ENCODE results near the gene KRTAP13-3. TPM values are rescaled to one million over a fixed set of nuclear protein-coding genes. Genes with fewer than 3 reads are reported as not detected.

The KRTAP13-3 gene
- total and polyA plus RNA-seq, 2 of the 13 experiments (the other 11 are each of a cell fraction or from before 2014, with no cell fraction given), result not detected

DNA sequence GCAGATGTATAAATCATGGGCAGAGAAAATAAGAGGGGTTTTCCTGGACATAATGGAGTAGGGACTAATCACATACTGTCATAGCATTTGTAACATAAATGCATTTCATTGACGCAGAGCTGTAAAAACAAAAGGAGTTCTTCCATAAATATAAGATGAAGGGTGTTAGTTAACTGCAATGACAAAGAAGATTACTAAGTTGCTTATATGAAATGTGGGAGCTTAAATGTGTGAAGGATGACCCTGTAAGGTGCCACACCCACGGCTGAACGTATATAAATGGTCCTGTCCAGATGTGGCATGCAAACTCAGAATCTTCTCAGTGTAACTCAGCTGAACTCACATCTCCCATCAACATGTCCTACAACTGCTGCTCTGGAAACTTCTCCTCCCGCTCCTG is 30.0 kb downstream of the KRTAP13-3 start, which contains the start of gene KRTAP13-1:
Gene KRTAP13-1 (plus strand): TSS at position 301 of the 400 bp plus-strand sequence. CDS start 56 bp downstream, at position 357.
- Histone ChIP-seq H3K4me2 (ENCODE audit: low read depth, low read length) (no peak within 1 kb of the TSS), H3K27ac (ENCODE audit: extremely low read length, insufficient read depth, low read length) (no peak within 1 kb of the TSS), H3K9me3 (ENCODE audit: low read length) (peaks cover 69% of the 10 kb centered on the region), H3K27me3 (ENCODE audit: control insufficient read depth in 1 of 2, insufficient read depth in 2 of 2, low read length in 2 of 2) (no peaks in the 10 kb centered on the region), H3K9ac (ENCODE audit: insufficient read depth, low read depth, low read length) (no peak within 1 kb of the TSS), H3K36me3 (replicated peaks in 1 of 2; ENCODE audit: control insufficient read depth in 1 of 2, insufficient read depth in 2 of 2, low read length in 2 of 2) (no peaks in the 10 kb centered on the region), H3K79me2 (ENCODE audit: insufficient read depth, low read length) (no peaks in the 10 kb centered on the region), H3K4me3 (replicated peaks in 1 of 3; ENCODE audit: insufficient read depth in 1 of 3, low read depth in 2 of 3, low read length in 3 of 3) (no peak within 1 kb of the TSS), H3K4me1 (ENCODE audit: insufficient read depth, low read length) (no peaks in the 10 kb centered on the region), H4K20me1 (ENCODE audit: insufficient read depth, low read length) (no peaks in the 10 kb centered on the region), H2AFZ (ENCODE audit: low read length) (no peak within 1 kb of the TSS)
- TF ChIP-seq CENPT (CRISPR knock-in tag; IDR thresholded peaks at IDR 0.05; ENCODE audit: low read depth), result no peak
- TF ChIP-seq, protein P1, sequence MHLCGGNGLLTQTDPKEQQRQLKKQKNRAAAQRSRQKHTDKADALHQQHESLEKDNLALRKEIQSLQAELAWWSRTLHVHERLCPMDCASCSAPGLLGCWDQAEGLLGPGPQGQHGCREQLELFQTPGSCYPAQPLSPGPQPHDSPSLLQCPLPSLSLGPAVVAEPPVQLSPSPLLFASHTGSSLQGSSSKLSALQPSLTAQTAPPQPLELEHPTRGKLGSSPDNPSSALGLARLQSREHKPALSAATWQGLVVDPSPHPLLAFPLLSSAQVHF (CRISPR knock-in tag; IDR thresholded peaks at IDR 0.05), result no peak
- under 1% methylated on average over 4 of the region's 4 CpGs for WGBS (ENCODE audit: low lambda C conversion rate)
- ATAC-seq (no peak), FAIRE-seq (no peak), DNase-seq (ENCODE audit: low spot score) (no peak)
- intact Hi-C loops (cut with micrococcal nuclease; ENCODE audit: unreplicated experiment), result no loop called here
- CTCF ChIA-PET (ENCODE audit: low intra/inter-chr PET ratio, low total read pairs), result no interaction called here
- POLR2A ChIA-PET, result no interaction called here
- in situ Hi-C loops (cut with HindIII; ENCODE audit: extremely low pct_ligation_motif_present, low pct_unique_long_range_greater_than_20kb), result no loop called here
- no TSS peak for BruUV-seq (replicated peaks)

DNA sequence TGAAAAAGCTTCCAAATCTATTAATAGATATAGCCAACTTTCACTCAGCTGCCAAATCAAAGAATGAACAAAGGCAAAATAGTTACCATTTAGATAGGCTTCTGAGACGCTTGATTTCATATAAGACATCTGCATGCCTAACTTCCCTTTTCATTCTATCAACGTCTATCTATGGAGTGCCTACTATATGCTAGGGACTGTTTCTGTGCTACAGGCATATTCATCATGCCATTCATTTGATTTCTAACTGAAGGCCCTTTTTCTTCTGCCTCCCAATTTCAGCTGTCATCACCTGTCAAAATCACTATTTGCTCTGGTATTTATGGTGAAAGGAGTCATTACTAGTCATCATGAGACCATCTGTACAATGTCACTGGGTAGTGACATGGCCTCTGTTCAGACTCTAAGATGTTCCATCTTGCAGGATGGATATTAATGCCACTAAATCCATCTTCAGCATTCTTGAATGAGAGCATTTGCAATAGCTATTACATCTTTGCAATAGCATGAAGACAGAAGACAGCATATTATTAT is 34.2 kb downstream of the KRTAP13-3 start:
- FAIRE-seq, result no peak
- Histone ChIP-seq H3K4me1 (ENCODE audit: insufficient read depth, low read length) (no peaks in the 10 kb centered on the region), H2AFZ (ENCODE audit: low read length) (no peak overlapping the region), H3K9me3 (ENCODE audit: low read length) (peaks cover 88% of the 10 kb centered on the region), H3K4me3 (replicated peaks in 1 of 3; ENCODE audit: insufficient read depth in 1 of 3, low read depth in 2 of 3, low read length in 3 of 3) (no peak overlapping the region), H3K79me2 (ENCODE audit: insufficient read depth, low read length) (no peaks in the 10 kb centered on the region), H3K36me3 (replicated peaks in 1 of 2; ENCODE audit: control insufficient read depth in 1 of 2, insufficient read depth in 2 of 2, low read length in 2 of 2) (no peaks in the 10 kb centered on the region), H3K9ac (ENCODE audit: insufficient read depth, low read depth, low read length) (no peak overlapping the region), H3K27ac (ENCODE audit: extremely low read length, insufficient read depth, low read length) (no peak overlapping the region), H3K4me2 (ENCODE audit: low read depth, low read length) (no peak overlapping the region), H4K20me1 (ENCODE audit: insufficient read depth, low read length) (no peaks in the 10 kb centered on the region), H3K27me3 (ENCODE audit: control insufficient read depth in 1 of 2, insufficient read depth in 2 of 2, low read length in 2 of 2) (no peaks in the 10 kb centered on the region)
- WGBS (ENCODE audit: low lambda C conversion rate), result 0% methylated on average over 2 of the region's 2 CpGs
- intact Hi-C loops (cut with micrococcal nuclease; ENCODE audit: unreplicated experiment), result no loop called here
- POLR2A ChIA-PET, result no interaction called here
- no peak for ATAC-seq
- BruUV-seq (replicated peaks), result no TSS peak
- CTCF ChIA-PET (ENCODE audit: low intra/inter-chr PET ratio, low total read pairs), result no interaction called here
- no peak for DNase-seq (ENCODE audit: low spot score)
- in situ Hi-C loops (cut with HindIII; ENCODE audit: extremely low pct_ligation_motif_present, low pct_unique_long_range_greater_than_20kb), result no loop called here
- TF ChIP-seq, protein P2, sequence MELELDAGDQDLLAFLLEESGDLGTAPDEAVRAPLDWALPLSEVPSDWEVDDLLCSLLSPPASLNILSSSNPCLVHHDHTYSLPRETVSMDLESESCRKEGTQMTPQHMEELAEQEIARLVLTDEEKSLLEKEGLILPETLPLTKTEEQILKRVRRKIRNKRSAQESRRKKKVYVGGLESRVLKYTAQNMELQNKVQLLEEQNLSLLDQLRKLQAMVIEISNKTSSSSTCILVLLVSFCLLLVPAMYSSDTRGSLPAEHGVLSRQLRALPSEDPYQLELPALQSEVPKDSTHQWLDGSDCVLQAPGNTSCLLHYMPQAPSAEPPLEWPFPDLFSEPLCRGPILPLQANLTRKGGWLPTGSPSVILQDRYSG (CRISPR knock-in tag; IDR thresholded peaks at IDR 0.05), result no peak
- TF ChIP-seq ZFP1 (CRISPR knock-in tag; IDR thresholded peaks at IDR 0.05) (no peak), BHLHE40 (IDR thresholded peaks at IDR 0.05; ENCODE audit: low read length) (no peak), ZNF670 (CRISPR knock-in tag; IDR thresholded peaks at IDR 0.05; ENCODE audit: borderline replicate concordance) (no peak), MXD4 (CRISPR knock-in tag; IDR thresholded peaks at IDR 0.05) (no peak), ZNF460 (CRISPR knock-in tag; IDR thresholded peaks at IDR 0.05; ENCODE audit: borderline replicate concordance) (no peak), SMAD3 (CRISPR knock-in tag; IDR thresholded peaks at IDR 0.05) (no peak), CAMTA2 (CRISPR knock-in tag; IDR thresholded peaks at IDR 0.05; ENCODE audit: borderline replicate concordance) (no peak), EHMT2 (IDR thresholded peaks at IDR 0.05; ENCODE audit: borderline replicate concordance, low read depth, low read length) (no peak), NR3C1 (CRISPR knock-in tag; IDR thresholded peaks at IDR 0.05) (no peak), ZNF619 (CRISPR knock-in tag; IDR thresholded peaks at IDR 0.05) (no peak)
- TF ChIP-seq, protein P3, sequence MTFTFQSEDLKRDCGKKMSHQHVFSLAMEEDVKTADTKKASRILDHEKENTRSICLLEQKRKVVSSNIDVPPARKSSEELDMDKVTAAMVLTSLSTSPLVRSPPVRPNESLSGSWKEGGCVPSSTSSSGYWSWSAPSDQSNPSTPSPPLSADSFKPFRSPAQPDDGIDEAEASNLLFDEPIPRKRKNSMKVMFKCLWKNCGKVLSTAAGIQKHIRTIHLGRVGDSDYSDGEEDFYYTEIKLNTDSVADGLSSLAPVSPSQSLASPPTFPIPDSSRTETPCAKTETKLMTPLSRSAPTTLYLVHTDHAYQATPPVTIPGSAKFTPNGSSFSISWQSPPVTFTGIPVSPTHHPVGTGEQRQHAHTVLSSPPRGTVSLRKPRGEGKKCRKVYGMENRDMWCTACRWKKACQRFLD (CRISPR knock-in tag; IDR thresholded peaks at IDR 0.05; ENCODE audit: borderline replicate concordance), result no peak
- TF ChIP-seq, protein P4, sequence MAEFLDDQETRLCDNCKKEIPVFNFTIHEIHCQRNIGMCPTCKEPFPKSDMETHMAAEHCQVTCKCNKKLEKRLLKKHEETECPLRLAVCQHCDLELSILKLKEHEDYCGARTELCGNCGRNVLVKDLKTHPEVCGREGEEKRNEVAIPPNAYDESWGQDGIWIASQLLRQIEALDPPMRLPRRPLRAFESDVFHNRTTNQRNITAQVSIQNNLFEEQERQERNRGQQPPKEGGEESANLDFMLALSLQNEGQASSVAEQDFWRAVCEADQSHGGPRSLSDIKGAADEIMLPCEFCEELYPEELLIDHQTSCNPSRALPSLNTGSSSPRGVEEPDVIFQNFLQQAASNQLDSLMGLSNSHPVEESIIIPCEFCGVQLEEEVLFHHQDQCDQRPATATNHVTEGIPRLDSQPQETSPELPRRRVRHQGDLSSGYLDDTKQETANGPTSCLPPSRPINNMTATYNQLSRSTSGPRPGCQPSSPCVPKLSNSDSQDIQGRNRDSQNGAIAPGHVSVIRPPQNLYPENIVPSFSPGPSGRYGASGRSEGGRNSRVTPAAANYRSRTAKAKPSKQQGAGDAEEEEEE (CRISPR knock-in tag; IDR thresholded peaks at IDR 0.05; ENCODE audit: borderline replicate concordance), result no peak

Measured in HepG2 (cell line).